ENCODE measurements around the gene HTR4.
"Not testable (repeated sequence)": the region's sequence is repeated elsewhere in the genome, so short reads cannot be mapped to it uniquely, and the experiment has no call there.

Gene HTR4

GRCh38 chr5:148599187-148599586 lies 55.1 kb downstream of the HTR4 start:
- no peak for FAIRE-seq

DNA sequence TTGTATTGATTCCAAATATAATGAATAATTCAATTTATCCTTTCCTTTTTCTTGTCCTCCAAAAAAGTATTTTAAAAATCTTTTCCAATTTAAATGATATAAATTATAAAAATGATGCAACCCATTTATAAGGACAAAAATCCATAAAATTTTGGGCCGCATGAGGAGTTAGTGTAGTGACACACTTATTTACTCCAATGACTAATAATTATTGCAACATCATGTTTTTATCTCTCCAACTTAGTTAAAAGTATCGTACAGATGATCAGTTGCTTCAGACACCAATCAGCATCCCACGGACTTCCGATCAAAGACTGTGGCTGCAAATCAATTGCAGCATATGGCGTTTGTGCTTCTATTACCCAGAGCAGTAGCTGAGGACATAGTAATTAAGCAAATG lies 58.6 kb downstream of the HTR4 start:
- FAIRE-seq = no peak

- no peak for FAIRE-seq
Observed at GRCh38 chr5:148586796-148587195, 67.5 kb downstream of the HTR4 start.

GRCh38 chr5:148585988-148586387 lies 68.3 kb downstream of the HTR4 start:
- FAIRE-seq = no peak

GRCh38 chr5:148584103-148584502 lies 70.2 kb downstream of the HTR4 start:
- FAIRE-seq = no peak

DNA sequence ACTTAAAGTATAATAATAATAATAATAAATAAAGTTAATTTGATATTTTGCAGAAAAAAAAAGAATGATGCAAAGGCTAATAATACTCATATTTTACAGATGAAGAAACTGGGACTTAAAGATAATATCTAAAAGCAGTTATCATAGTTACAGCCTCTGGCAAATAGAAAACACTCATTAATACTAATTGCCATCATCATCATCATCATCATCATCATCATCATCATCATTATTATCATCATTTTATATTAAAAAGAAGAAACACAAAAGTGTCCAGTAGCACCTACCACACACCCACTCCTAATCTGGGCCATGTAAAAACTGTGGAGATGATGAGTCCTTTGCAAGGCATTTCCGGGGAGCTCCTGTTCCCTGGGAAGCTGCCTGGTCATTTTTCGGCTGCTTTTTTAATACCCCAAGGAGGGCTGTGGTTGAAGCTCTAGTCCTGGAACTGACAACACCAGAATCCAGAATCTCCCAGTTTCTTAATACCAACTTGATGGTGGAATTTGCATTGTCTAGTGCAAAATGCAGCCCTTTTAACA lies 70.8 kb downstream of the HTR4 start:
- FAIRE-seq = no peak

- FAIRE-seq = no peak
Observed at GRCh38 chr5:148574167-148574566, 80.2 kb downstream of the HTR4 start.

GRCh38 chr5:148573374-148573773 lies 81.0 kb downstream of the HTR4 start:
- no peak for FAIRE-seq

DNA sequence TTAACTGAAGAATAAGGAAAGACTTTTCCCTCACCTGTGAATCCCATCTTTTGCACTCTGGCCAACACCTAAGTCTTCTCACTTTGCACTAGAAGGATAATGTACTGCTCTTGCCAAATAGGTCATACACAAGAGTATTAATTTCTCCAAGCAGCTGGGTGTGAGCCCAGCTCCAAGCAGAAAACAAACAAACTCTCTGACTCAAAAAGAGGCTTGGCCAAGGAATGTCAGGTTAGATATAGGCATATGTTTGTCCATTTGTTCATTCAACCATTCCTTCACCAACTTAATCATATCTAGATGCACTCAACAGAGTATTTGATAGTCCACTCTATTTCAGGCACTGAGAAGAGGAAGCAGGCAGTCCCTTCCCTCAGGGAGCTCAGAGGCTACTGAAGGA lies 84.4 kb downstream of the HTR4 start:
- no peak for FAIRE-seq

DNA sequence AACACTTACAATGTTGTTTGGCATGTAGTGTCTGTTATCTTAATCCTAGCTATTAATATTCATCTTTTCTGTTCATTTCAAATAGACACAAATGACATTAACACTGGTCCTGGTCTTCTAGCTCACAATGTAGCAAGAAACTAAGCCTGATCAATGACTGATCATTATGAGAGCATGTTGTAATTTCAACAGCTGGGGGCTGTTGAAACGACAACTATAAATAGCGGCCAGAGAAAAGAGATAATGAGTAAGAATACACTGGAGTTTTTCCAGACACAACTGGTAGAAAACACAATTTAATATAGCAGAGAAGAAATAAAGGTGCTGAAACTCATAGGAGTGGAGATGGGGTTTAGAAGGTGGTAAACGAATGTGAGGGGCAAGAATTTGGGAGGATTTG lies 89.2 kb downstream of the HTR4 start:
- FAIRE-seq = no peak

- FAIRE-seq = no peak
Observed at GRCh38 chr5:148563021-148563420, 91.3 kb downstream of the HTR4 start.

DNA sequence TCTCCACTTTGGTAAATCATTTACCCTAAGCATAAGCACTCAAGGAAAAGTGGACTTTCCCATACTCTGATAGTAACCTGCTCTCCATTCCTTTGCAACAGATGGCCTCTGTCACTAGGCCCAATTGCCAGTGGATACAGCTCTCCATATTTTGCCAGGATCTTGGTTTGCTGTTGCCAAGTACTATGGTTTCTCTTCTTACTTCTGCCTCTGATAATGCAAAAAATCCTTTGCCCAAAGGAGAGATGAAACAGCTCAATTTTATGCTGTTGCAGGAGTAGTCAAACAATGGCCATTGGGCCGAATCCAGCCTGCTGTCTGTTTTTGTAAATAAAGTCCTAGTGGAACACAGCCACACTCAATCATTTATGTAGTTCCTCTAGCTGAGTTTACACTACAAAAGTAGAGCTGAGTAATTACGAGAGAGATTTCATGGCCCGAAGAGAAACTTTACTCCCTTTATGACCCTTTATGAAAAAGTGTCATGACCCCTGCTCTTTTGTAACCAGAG lies 92.5 kb downstream of the HTR4 start:
- no peak for FAIRE-seq

- no peak for FAIRE-seq
Observed at GRCh38 chr5:148559461-148559860, 94.9 kb downstream of the HTR4 start.

DNA sequence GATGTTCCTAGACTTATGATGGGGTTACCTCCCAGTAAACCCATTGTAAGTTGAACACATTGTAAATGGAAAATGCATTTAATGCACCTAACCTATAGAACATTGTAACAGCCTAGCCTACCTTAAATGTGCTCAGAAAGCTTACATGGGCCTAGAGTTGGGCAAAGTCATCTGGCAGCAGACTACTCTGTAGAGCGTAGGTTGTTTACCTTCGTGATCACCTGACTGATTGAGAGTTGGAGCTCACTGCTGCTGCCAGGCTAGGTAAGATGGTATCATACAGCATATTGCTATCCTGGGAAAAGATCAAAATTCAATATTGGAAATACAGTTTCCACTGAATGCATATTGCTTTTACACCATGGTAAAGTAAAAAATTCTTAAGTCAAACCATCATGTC lies 95.4 kb downstream of the HTR4 start:
- no peak for FAIRE-seq

- FAIRE-seq = no peak
Observed at GRCh38 chr5:148556835-148557234, 97.5 kb downstream of the HTR4 start.

- FAIRE-seq = no peak
Observed at GRCh38 chr5:148554621-148555020, 99.7 kb downstream of the HTR4 start.

DNA sequence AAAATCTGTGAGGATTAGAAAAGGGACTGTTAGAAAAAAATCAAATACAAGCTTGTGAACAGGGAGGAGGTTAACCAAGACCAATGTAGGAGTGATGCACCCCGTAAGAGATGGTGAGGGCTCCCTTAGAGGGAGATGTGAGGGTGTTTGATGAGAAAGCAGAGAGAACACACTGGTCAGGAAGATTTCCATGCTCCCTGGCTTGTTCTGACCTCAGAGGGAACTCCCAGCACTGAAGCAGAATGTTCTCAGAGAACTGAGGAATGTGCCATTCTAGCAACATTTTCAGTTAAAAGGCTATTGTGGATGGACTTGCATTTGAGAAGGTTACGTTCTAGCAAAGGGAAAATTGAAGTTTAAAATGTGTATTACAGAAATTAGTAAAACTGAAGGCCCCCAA lies 110.6 kb downstream of the HTR4 start:
- no peak for FAIRE-seq

DNA sequence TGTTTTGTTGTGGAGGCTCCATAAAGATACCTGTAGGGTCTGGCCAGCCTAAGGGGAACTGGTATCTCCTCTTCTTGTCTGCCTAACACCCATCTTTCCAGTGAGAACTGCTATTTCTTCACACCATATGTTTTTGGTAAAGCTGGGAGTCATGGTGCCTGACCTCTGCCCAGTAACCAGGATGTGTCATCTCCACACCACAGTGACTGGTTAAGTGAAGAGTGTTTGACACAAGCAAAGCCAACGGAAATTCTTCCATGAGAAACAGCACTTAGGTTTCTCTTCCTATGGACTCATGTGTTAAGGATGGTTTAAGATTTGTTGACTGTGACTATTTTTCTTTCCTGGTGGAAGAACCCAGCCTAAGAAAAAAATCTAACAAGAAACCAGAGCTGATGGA lies 111.5 kb downstream of the HTR4 start:
- no peak for FAIRE-seq

DNA sequence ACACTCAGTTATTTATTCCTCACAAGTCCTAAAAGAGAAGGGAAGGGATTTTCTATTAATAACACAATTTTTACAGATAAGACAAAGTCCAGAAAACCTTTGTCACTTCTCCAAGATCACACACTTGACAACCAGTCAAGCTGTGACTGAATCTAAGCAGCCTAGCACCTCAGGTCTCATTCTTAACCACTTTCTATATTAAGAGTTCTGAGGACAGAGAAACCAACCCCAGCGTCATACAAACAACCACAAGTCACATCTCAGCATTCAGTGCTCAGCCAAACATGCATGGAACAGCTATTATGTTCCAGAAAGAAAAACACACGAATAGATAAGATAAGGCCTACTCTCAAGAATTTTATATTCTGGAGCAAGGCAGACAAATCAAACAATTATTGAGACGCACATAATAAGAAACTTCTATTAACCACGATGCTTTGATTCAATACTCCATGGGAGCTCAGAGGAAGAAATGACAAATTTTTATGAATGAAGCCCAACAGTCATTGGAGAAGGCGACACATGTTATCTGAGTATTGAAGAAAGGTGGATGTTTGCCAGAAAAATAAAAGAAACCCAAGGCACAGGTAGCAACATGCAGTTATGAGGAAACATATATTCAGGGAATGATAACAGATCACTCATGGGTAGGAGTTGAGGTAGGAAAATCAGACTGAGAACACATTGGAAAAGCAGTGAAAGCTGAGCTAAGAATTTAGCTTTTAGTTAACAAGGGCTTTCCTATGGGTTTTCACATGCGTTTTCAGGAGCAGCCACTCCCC lies 113.1 kb downstream of the HTR4 start:
- no peak for FAIRE-seq

DNA sequence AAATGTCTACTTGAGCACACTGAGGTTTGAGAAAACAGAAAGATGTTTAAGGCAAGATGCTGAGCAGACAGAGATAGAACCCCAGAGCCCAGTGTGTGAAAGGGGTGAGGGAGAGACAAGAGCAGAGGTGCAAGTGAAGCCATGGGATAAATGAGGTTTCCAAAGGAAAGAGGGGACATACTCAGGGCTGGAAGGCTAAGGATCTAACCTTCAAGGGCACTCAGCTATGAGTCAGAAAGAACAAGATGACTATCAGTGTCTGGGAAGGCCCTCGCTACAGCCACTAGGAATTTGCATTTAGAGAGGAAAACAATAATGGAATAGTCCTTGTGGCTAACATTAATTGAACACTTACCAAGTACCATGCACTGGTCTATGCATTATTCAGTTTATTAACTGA lies 113.7 kb downstream of the HTR4 start:
- FAIRE-seq = no peak

DNA sequence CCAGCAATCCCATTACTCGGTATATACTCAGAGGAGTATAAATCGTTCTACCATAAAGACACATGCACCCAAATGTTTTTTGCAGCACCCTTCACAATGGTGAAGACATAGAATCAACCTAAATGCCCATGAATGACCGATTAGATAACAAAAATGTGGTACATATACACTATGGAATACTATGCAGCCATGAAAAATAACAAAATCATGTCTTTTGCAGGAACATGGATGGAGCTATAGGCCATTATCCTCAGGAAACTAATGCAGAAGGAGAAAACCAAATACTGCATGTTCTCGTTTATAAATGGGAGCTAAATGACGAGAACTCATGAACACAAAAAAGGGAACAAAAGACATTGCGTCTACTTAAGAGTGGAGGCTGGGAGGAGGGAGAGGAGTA lies 114.5 kb downstream of the HTR4 start:
- FAIRE-seq = no peak

DNA sequence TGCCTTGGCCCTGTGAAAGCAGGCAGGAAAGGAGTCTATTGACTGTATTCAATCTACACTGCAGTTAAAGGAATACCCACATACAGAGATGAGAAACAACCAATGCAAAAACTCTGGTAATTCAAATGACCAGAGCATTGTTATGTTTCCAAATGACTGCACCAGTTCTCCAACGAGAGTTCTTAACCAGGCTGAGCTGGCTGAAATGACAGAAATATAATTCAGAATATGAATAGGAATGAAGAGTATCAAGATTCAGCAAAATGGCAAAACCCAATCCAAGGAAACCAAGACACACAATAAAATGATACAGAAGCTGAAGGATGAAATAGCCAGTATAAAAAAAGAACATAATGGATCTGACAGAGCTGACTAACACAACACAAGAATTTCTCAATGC lies 119.1 kb downstream of the HTR4 start:
- FAIRE-seq = no peak

DNA sequence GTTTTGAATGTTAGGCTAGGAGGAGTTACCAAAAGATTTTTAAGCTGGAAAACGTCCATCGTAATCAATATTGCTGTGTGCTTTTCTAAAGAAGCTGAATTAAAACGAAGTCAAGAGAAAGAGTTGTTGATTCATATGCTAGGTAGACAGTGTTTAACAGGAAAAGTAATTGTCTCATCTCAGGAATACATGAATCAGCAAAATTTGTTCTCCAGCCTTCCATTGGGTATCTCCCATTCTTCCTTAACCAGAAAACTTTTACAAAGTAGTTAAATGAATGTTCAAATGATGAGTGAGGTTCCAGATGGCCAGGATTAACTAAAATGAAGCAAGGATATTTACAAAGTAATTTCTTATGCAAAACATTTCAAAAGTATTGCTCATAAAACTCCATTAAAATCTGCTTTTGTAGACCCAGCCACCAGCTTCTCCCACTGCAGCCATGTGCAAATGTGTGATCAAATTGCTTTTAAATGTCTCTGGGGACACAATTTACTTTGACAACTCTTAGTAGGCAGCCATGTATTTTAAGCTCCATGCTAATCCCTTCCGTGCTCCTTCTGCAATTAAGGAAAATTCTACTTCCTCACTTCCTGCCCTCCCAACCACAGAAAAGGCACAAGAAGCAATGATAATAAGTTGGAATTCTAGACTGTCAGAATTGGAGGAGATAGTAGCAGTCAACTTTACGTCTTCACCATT lies 121.2 kb downstream of the HTR4 start:
- FAIRE-seq = no peak

- not testable (repeated sequence) for FAIRE-seq
Observed at GRCh38 chr5:148529450-148529849, 124.9 kb downstream of the HTR4 start.
